ENCODE measurements around the gene FAM83G.
"Not testable (repeated sequence)": the region's sequence is repeated elsewhere in the genome, so short reads cannot be mapped to it uniquely, and the experiment has no call there.

The FAM83G gene

GRCh38 chr17:19023209-19023999 is 18.8 kb upstream of the FAM83G start:
- no peak for DNase-seq (ENCODE audit: low read depth)

GRCh38 chr17:19022747-19023146 is 18.2 kb upstream of the FAM83G start:
- no peak for DNase-seq (ENCODE audit: low read depth)

GRCh38 chr17:19022128-19022527 is 17.6 kb upstream of the FAM83G start:
- no peak for DNase-seq (ENCODE audit: low read depth)

- DNase-seq (ENCODE audit: low read depth), result no peak
Observed at GRCh38 chr17:19021622-19022083, 17.1 kb upstream of the FAM83G start.

- DNase-seq (ENCODE audit: low read depth), result not testable (repeated sequence)
Observed at GRCh38 chr17:19021011-19021621, 16.6 kb upstream of the FAM83G start.

- no peak for DNase-seq (ENCODE audit: low read depth)
Observed at GRCh38 chr17:19020016-19020415, 15.5 kb upstream of the FAM83G start.

GRCh38 chr17:19019041-19019941 is 14.7 kb upstream of the FAM83G start:
- DNase-seq (ENCODE audit: low read depth), result no peak

GRCh38 chr17:19018600-19018950 is 14.0 kb upstream of the FAM83G start:
- DNase-seq (ENCODE audit: low read depth), result no peak

GRCh38 chr17:19017804-19018599 is 13.4 kb upstream of the FAM83G start:
- DNase-seq (ENCODE audit: low read depth), result no peak

- no peak for DNase-seq (ENCODE audit: low read depth)
Observed at GRCh38 chr17:19017401-19017800, 12.8 kb upstream of the FAM83G start.

- DNase-seq (ENCODE audit: low read depth), result no peak
Observed at GRCh38 chr17:19016881-19017280, 12.3 kb upstream of the FAM83G start.

- no peak for DNase-seq (ENCODE audit: low read depth)
Observed at GRCh38 chr17:19016297-19016696, 11.7 kb upstream of the FAM83G start.

- no peak for DNase-seq (ENCODE audit: low read depth)
Observed at GRCh38 chr17:19015428-19015827, 10.9 kb upstream of the FAM83G start.

GRCh38 chr17:19014628-19015215 is 10.2 kb upstream of the FAM83G start:
- no peak for DNase-seq (ENCODE audit: low read depth)

GRCh38 chr17:19013806-19014627 is 9.5 kb upstream of the FAM83G start:
- DNase-seq (ENCODE audit: low read depth), result no peak

GRCh38 chr17:19013226-19013625 is 8.7 kb upstream of the FAM83G start:
- DNase-seq (ENCODE audit: low read depth), result no peak

GRCh38 chr17:19012171-19013080 is 7.9 kb upstream of the FAM83G start:
- DNase-seq (ENCODE audit: low read depth), result no peak

GRCh38 chr17:19011581-19011980 is 7.0 kb upstream of the FAM83G start:
- no peak for DNase-seq (ENCODE audit: low read depth)

- no peak for DNase-seq (ENCODE audit: low read depth)
Observed at GRCh38 chr17:19010729-19011505, 6.4 kb upstream of the FAM83G start.
